Calu3 (cell line): ENCODE measurements around the gene SLC49A3. TPM values are rescaled to one million over a fixed set of nuclear protein-coding genes. Genes with fewer than 3 reads are reported as not detected.
"Not testable (repeated sequence)": the region's sequence is repeated elsewhere in the genome, so short reads cannot be mapped to it uniquely, and the experiment has no call there.

Source experiments
- Bru-seq: library from RNA; stranded (reverse); fragments of 400-500 nt; gene quantifications from one replicate; lab custom pipeline; 2021; lab: Mats Ljungman, UMichigan
- BruChase-seq, 2 experiments: library from RNA; stranded (reverse); fragments of 400-500 nt; gene quantifications; one replicate each; lab custom pipeline; 2021; lab: Mats Ljungman, UMichigan
- BruUV-seq: library from RNA; stranded (reverse); fragments of 400-500 nt; replicated peaks from 2 replicates; lab custom pipeline; 2021; lab: Mats Ljungman, UMichigan
- CTCF ChIA-PET: fragments of 300-600 bp; sonication (Branson Sonifier 250); formaldehyde crosslinking; loops from one replicate; lab custom pipeline; 2022; ENCODE audit warnings: antibody characterized with exemption; lab: Charles Lee
- DNase-seq: peaks from one replicate; pipeline ENCODE4 v3.0.0; 2022
- H3K27ac Mint-ChIP-seq: one replicate; pipeline ENCODE4 v1.8.0; 2022; ENCODE audit warnings: mixed read lengths; ENCODE audit not compliant: unreplicated experiment
- H3K27me3 Mint-ChIP-seq: one replicate; pipeline ENCODE4 v1.8.0; 2022; ENCODE audit warnings: mixed read lengths; ENCODE audit not compliant: unreplicated experiment
- H3K36me3 Mint-ChIP-seq: one replicate; pipeline ENCODE4 v1.8.0; 2022; ENCODE audit warnings: mild to moderate bottlenecking, moderate library complexity, mixed read lengths; ENCODE audit not compliant: insufficient read depth, unreplicated experiment
- H3K4me1 Mint-ChIP-seq: one replicate; pipeline ENCODE4 v1.8.0; 2022; ENCODE audit warnings: mild to moderate bottlenecking, low read depth, mixed read lengths; ENCODE audit not compliant: unreplicated experiment
- H3K4me3 Mint-ChIP-seq: one replicate; pipeline ENCODE4 v1.8.0; 2022; ENCODE audit warnings: mild to moderate bottlenecking, low read depth, moderate library complexity, mixed read lengths; ENCODE audit not compliant: unreplicated experiment
- H3K9me3 Mint-ChIP-seq: one replicate; pipeline ENCODE4 v1.8.0; 2022; ENCODE audit warnings: low read depth, mixed read lengths; ENCODE audit not compliant: unreplicated experiment
- intact Hi-C: fragments of 100-400 bp; cut with micrococcal nuclease; formaldehyde crosslinking; loops from one replicate; pipeline ENCODE4 v1.10.0; 2022; ENCODE audit not compliant: unreplicated experiment
- long read RNA-seq: library from polyadenylated mRNA; stranded (forward); transcript quantifications from one replicate; pipeline ENCODE4 v2.0.0, GENCODE V29; 2022
- total RNA-seq: library from RNA; stranded (reverse); gene quantifications from 2 replicates; pipeline ENCODE4 v1.2.3, GENCODE V29; 2022
- TF ChIP-seq, protein P1 (sequence below): fragments of 200-600 bp; IDR thresholded peaks from one replicate; pipeline ENCODE4 v1.8.0; 2022; ENCODE audit warnings: antibody characterized with exemption; ENCODE audit not compliant: unreplicated experiment

SLC49A3 gene
- total RNA-seq = 0.24 and 0.40 TPM in 2 replicates
- not detected for Bru-seq, nascent RNA
- BruChase-seq, experiment 1, labeled RNA remaining after a 6-hour chase = percentile 14 among the genes with signal in this experiment
- BruChase-seq, experiment 2, labeled RNA remaining after a 2-hour chase = percentile 15 among the genes with signal in this experiment
- long read RNA-seq = 0 reads

DNA sequence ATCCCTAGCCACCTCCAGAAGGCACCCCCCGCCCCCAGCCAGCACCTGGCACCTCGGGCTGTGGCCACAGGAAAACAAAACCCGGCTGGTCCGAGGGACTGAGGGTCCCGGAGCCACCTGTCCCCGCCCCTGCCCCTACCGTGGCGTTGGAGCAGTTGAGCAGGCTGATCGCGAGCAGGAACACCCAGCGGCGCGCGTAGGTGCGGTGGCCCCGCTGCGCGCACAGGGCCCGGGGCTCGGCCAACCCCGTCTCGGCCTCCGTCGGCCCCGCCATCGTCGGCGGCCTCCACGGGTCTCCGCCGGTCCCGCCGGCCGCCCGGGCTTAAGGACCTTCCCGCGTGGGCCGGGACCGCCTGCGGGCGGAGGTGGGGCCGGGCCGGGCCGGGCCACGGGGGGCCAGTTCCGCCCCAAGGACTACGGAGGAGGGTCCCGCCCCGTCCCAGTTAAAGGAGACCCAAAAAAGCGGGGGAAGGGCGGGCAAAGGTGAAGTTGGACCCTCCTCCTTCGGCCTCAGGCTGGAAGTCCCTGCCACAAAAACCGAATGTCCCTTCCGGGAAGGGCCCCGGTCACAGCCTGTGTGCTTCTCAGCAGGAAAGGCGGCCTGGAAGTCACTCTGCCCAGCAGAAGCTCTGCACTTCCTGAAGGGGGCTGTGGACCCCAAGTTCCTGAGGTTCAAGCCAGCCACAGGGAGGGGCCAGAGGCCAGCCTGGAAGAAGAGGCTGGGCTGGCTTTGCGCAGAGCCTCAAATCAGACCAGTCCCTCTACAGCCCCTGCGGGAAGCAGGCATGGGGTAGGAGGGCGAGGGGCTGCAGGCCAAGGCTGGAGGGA is at the start of gene SLC49A3:
Gene SLC49A3 (minus strand): TSS at position 298 of the 828 bp plus-strand sequence. CDS start 24 bp downstream, at position 274.
- no TSS peak for BruUV-seq
- no peaks in the 10 kb centered on the region for H3K27me3 Mint-ChIP-seq
- peaks cover 7% of the 10 kb centered on the region for H3K4me1 Mint-ChIP-seq
- no peak within 1 kb of the TSS for H3K4me3 Mint-ChIP-seq
- no peaks in the 10 kb centered on the region for H3K9me3 Mint-ChIP-seq
- CTCF ChIA-PET = no interaction called here
- peaks cover 5% of the 10 kb centered on the region for H3K36me3 Mint-ChIP-seq
- no peak for DNase-seq
- intact Hi-C loops = no loop called here
- TF ChIP-seq, protein P1, sequence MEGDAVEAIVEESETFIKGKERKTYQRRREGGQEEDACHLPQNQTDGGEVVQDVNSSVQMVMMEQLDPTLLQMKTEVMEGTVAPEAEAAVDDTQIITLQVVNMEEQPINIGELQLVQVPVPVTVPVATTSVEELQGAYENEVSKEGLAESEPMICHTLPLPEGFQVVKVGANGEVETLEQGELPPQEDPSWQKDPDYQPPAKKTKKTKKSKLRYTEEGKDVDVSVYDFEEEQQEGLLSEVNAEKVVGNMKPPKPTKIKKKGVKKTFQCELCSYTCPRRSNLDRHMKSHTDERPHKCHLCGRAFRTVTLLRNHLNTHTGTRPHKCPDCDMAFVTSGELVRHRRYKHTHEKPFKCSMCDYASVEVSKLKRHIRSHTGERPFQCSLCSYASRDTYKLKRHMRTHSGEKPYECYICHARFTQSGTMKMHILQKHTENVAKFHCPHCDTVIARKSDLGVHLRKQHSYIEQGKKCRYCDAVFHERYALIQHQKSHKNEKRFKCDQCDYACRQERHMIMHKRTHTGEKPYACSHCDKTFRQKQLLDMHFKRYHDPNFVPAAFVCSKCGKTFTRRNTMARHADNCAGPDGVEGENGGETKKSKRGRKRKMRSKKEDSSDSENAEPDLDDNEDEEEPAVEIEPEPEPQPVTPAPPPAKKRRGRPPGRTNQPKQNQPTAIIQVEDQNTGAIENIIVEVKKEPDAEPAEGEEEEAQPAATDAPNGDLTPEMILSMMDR = no peak
- H3K27ac Mint-ChIP-seq = no peak within 1 kb of the TSS

DNA sequence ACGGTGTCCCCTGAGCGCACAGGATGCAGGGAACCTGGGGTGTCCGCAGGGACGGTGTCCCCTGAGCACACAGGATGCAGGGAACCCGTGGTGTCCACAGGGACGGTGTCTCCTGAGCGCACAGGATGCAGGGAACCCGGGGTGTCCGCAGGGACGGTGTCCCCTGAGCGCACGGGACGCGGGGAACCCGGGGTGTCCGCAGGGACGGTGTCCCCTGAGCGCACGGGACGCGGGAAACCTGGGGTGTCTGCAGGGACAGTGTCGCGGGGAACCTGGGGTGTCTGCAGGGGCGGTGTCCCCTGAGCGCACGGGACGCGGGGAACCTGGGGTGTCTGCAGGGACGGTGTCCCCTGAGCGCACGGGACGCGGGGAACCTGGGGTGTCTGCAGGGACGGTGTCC is 47.6 kb upstream of the SLC49A3 start:
- not testable (repeated sequence) for H3K36me3 Mint-ChIP-seq

DNA sequence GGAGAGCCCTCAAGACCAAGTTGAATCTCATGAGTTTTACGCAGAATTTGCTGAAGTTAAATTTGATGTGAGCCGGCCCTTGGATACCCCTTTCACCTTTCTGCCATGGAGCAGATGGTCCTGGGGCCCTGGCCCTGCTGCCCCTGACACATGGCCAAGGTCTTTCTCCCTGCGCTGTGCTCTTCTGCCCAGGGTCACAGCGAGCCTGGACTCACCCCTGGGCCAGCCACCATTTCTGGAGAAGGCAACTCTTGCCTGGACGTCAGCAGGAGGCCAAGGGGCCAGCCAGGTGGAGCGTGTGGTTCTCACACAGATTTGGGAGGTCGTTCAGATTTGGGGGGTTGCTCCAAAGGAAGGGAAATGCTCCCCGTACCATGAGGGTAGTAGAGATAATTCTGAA is 46.6 kb upstream of the SLC49A3 start:
- CTCF ChIA-PET = no interaction called here
- no TSS peak for BruUV-seq
- intact Hi-C loops = no loop called here
- DNase-seq = no peak
- Mint-ChIP-seq H3K4me3 (no peak overlapping the region), H3K9me3 (no peaks in the 10 kb centered on the region), H3K4me1 (no peaks in the 10 kb centered on the region), H3K27me3 (no peaks in the 10 kb centered on the region), H3K27ac (no peak overlapping the region), H3K36me3 (peaks cover 9% of the 10 kb centered on the region)
- TF ChIP-seq, protein P1 = no peak

More for the DNA sequence above, 47.6 kb upstream of the SLC49A3 start:
- BruUV-seq, H3K9me3 Mint-ChIP-seq, H3K4me1 Mint-ChIP-seq, CTCF ChIA-PET, H3K27me3 Mint-ChIP-seq, intact Hi-C loops, H3K4me3 Mint-ChIP-seq, H3K27ac Mint-ChIP-seq, DNase-seq: not testable (repeated sequence)

DNA sequence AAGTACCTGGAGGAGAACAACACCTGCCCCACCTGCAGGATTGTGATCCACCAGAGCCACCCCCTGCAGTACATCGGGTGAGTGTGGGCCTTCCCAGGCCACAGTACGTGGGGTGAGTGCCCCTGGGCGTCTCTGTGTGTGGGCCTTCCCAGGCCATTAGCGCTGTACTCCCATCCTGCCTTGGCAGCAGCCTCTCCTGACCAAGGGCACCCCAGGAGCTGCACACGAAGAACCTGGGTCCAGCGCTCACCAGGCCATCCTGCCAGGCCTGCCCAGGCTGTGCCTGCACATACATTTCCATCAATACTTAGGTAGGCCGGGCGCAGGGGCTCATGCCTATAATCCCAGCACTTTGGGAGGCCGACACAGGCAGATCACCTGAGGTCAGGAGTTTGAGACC is 46.0 kb upstream of the SLC49A3 start:
- CTCF ChIA-PET = no interaction called here
- Mint-ChIP-seq H3K36me3 (peaks cover 13% of the 10 kb centered on the region), H3K4me3 (no peak overlapping the region), H3K4me1 (no peaks in the 10 kb centered on the region), H3K9me3 (no peaks in the 10 kb centered on the region), H3K27me3 (no peaks in the 10 kb centered on the region), H3K27ac (no peak overlapping the region)
- BruUV-seq = no TSS peak
- intact Hi-C loops = no loop called here
- TF ChIP-seq, protein P1 = no peak
- DNase-seq = no peak
